GM18909 (cell line): Measurements from ENCODE around the gene KCNJ8.
"Not testable (repeated sequence)": the region's sequence is repeated elsewhere in the genome, so short reads cannot be mapped to it uniquely, and the experiment has no call there.

Source experiments
- ATAC-seq: cut with Tn5 transposase; IDR thresholded peaks from one replicate; pipeline ENCODE4 v1.9.1; 2021; ENCODE audit warnings: mild to moderate bottlenecking; ENCODE audit not compliant: unreplicated experiment, poor library complexity

The KCNJ8 gene

DNA sequence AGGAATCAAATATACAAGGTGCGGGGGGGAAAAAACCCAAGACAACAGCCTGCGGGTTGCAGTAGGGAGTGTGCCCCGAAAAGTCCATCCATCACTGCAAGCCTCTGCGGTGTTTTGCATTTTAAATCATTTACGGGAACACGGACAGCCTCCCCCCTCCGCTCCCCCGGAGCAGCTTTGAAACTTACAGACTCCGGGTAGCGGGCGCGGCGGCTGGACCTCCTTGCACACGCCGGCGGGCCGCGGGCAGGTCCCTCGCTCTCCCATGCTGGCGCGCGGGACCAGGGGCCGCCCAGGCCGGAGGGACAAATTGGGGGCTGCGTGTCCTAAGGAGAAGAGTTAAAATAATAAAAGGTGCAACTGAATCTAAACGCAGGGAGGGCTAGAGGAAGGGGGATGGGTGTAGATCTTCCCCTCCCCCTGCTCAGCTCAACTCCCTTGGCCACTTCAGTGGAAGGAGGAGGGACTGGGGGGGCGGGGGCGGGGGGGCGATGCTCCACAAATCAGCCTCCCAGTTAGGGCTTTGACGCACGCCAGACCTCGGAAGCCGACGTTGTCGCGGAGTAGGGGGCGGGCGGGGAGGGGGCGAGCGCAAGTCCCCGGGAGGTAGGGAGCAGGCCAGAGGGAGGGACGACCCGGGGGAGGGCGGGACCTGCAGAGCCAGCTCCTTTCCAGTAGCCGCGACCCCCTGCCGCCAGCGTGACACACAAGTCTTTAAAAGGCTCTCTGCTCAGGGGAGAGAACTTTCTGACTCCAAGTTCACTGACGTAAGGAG, at the start of gene KCNJ8:
TSS of gene KCNJ8 (minus strand) at position 349 of the 775 bp plus-strand sequence. CDS start 1,090 bp downstream, outside the sequence.
- no peak for ATAC-seq

DNA sequence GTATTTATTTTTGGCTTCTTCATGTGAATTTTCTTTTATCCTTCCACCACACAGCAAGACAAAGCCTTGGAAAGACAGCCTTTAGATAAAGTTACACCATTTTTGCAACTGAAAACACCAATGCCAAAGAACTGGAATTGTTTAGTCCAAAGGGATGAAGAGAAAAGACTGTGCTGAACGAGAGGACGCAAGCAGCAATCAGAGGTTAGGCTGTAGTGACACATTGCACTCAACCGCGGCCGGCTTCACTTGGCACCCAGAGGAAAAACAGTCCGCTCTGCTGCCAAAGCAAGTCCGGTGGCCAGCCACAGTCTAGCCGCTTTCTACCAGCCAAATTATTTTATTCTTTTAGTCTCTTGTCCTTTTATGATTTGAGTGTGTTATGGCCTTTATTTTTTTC, 49.1 kb upstream of the KCNJ8 start:
- ATAC-seq: no peak

DNA sequence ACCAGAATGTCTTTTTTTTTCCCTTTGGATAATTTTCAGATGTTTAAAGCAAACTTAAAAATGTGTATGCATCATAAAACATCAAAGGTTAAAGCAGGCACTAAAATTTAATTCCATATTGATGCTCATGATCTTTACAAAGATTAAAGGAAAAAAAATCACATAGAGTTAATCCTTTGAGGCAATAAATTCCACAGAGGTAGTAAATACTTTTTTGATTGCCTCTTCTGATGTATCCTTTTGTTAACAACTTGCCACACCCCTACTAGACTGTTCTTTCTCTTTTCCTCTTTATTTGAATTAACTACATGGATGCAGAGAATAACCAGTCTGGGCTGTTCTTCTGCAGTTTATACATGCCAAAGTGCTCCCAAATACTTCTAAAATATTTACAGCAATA, 45.2 kb upstream of the KCNJ8 start:
- no peak for ATAC-seq

DNA sequence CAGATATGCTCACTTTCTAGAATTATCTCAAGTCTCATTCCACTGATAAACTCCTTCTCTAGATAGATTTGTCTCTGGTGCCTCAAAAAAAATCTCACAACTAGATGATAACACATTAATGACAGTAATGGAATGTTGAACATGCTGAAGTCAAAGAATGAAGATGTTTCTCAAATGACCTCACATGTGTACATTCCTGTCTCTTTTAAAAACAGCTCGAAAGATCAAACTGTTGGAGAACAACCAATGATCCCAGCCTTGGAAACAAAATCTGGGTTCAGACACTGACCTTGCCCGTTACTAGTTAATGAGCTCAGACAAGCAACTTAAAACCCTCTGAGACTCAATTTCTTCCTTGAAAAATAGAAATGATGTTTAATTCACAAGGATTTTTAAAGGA, 44.7 kb upstream of the KCNJ8 start:
- no peak for ATAC-seq

DNA sequence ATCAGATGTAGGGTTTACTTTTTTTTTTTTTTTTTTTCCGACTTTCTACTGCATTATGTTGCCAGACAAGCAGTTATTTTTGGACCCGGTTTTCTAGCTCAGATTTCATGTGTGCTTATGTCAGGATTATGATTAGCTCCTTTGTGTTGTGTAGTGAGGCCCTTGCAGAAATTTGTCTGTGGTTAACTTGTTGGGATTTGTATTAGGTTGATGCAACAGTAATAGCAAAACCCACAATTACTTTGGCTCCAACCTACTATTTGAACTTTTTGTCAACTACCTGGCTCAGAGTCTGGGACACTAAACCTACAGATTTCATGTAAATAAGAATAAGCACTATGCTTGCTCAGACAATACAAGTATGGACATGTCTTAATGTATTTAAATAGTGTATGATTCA, 44.1 kb upstream of the KCNJ8 start:
- ATAC-seq: no peak

DNA sequence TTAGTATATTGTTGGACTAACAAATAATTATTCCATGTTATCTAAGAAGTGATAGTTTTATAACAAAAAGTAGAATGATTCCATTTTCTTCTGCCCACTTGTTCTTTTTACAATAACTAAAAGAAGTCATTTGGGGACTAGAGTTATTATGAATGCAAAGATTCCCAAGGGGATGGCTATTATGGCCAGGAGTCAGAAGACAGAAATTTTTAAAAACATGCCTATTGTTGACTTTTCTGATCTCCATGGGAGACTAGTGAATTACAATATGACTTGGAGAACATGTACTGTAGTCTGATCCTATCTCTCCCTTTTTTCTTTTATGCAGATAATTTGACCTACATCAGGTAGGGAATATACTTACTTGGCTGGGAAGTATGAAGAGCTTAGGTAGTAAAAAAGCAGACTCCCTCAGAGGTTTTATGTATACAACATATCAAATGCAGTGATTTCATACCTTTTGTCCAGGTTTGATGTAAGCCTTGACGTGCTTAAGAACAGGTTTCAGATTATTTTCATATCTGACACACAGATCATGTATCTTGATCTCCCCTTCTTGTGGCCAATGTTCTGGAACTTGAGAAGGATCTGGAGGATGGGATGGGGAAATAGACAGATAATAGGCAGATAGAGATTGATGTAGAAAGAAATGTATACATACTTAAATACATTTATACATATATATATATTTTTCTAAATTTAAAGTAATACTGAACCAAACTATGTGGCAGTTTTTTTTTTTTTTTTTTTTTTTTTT, 41.0 kb upstream of the KCNJ8 start:
- no peak for ATAC-seq

DNA sequence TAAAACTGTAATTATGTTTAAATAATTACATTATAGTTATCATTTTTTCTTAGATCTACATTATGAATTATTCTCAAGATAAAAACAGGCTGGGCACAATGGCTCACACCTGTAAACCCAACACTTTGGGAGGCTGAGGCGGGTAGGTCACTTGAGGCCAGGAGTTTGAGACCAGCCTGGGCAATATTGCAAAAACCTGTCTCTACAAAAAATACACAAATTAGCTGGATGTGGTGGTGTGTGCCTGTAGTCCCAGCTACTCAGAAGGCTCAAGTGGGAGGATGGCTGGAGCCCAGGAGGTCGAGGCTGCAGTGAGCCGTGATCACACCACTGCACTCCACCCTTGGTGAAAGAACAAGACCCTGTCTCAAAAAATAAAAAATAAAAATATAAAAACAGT, 40.3 kb upstream of the KCNJ8 start:
- ATAC-seq: no peak

DNA sequence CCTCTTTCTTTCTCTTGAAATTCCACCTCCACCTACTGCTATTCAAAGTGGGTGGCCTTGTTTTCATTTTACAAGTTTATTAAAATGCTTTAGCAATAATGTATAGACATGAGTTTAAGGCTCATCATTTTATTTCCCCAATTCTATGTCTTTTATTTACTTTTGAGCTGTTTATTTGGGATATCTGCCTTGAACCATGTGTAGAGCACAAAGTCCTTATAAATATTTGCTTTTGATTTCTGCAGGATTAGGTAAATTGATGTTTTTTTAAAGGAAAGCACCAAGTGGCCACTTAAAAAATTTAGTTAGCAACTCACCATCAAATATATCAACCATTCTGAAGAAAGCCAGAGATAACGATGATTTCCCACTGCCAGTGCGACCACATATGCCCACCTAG, 39.8 kb upstream of the KCNJ8 start:
- no peak for ATAC-seq

DNA sequence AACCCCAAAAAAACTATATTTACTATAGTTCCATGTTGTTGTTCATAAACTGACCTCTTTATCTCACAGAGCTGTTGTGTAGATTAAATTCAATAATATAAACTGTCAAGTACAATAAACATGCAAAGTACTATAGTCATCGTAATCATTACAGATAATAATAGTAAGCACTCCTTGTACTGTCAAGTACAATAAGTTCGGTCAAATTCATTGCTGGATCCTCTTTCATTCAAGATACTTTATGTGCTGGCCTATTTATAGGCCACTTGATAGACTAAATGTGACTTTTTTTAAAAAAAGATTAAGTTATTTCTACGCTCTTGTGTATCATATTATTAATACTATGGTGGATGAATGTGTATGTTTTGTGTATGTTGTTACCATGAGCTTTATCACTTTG, 39.2 kb upstream of the KCNJ8 start:
- ATAC-seq: no peak

DNA sequence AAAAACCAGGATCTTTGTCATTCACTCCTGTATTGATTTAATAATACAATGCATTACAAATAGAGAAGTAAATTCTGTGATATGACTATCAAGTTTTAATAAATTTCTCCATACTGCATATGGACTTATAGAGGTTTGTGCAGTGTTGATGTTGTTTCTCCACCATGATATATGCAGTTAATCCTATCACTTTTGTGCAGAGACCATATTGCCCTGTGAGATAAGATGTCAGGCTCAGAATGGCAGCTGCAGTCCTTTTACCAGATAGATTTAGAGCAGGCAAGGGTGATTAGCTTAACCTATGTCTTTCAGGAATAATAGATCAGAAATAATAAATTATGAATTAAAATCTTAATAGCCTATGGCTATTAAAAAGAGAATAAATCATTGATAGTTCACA, 38.6 kb upstream of the KCNJ8 start:
- no peak for ATAC-seq

DNA sequence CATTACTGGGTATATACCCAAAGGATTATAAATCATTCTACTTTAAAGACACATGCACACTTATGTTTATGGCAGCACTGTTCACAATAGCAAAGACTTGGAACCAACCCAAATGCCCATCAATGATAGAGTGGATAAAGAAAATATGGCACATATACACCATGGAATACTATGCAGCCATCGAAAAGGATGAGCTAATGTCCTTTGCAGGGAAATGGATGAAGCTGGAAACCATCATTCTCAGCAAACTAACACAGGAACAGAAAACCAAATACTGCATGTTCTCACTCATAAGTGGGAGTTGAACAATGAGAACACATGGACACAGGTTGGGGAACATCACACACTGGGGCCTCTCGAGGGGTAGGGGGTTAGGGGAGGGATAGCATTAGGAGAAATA, 37.8 kb upstream of the KCNJ8 start:
- ATAC-seq: not testable (repeated sequence)

DNA sequence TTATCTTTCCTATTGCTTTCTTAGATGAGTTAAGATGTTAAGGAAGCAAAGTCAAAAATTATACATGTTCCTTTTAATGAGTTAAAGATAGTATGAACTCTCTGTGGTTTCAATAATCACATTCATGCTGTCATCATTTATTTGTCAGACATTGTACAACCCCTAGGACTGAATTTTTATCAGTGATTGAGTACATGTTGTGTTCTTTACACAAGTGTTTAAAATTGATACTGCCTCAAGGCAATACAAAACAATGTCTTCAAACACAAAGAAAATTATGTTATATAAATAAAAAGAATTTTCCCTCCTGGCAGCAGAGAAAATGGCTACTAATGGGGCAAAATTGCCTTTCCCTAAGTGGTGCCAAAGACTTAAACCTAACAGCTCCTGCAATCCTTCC, 34.6 kb upstream of the KCNJ8 start:
- ATAC-seq: no peak

DNA sequence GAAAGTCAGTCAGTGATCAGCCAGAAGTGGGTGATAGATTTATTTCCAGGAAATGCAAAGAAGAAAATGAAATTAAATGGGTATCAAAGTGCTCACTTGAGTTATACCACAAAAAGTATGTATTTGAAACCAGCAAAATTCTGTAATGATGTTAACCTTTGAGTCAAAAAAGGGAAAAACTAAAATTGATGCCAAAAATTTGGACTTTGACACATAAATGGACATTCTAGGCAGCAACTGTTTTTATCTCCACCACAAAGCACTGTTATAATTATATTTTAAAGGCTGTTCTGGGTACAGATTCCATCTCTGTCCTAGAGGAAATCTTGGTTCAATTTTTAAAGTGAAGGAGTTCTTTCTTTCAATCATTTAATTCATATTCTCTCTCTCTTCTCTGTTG, 31.7 kb upstream of the KCNJ8 start:
- ATAC-seq: no peak

DNA sequence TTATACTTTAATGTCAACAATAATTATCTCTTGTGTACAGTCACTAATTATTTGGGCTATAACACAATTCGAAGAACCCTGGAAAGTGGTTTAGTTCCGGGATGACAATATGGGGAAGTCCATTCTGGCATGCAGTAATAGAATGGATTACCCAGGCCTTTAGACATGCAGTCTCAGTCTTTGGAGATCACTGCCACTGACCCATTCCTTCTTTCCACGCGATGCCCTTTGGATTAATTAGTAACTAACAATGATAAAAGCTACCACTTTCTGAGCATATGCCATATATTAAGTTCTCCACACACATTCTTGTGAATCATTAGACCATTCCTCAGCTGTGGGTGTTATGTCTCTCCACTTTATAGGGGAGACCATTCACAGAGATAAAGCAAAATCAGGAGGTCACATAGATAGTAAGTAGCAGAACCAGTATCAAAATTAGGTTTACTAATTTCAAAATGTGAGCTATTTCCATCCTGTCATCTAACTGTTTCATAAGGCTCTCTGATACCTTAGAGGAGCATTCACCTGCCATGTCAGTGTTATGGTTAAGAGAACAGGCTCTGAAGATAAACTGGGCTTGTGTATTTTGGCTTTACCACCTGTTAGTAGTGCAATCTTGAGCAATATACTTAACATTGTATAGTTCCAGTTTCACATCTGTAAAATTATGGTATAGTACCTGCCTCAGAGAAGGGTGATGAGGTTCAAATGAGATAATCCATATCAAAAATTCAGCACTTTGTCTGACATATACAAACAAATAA, 27.2 kb upstream of the KCNJ8 start:
- ATAC-seq: no peak

DNA sequence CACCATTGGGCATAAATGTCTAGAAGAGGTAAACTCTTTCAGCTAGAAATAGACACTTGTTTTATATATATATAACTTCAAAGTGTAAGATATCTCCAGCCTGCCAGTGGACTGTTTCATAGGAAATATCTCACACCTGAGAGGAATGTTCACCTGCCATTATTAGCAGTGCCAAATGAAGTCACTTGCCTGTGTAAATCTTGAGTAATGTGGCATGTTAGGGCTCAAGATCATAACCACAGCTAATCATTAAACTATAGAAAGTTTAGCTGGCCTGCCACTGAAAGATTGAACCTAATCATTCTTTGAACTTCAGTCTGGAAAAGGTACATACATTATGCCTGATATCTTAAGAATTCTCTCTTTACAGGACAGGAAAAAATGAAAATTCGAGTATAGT, 25.5 kb upstream of the KCNJ8 start:
- no peak for ATAC-seq

DNA sequence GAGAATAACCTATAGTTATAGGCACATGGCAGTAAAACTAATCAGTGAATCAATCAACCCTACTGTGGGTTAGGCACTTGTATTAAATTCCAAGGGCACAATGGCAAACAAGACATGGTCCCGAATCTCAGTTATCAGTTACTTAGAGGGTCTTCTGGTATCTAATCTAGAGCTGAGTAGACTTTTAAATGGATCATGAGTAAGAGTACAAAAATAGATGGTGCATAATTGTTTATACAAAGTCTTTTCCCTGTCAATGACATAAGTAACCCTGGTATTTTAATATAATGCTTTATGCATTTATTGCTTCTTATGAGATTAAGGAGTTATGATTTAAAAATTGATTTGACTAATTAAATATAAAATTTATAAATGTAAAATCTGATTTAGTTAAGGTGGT, 23.0 kb upstream of the KCNJ8 start:
- ATAC-seq: no peak

DNA sequence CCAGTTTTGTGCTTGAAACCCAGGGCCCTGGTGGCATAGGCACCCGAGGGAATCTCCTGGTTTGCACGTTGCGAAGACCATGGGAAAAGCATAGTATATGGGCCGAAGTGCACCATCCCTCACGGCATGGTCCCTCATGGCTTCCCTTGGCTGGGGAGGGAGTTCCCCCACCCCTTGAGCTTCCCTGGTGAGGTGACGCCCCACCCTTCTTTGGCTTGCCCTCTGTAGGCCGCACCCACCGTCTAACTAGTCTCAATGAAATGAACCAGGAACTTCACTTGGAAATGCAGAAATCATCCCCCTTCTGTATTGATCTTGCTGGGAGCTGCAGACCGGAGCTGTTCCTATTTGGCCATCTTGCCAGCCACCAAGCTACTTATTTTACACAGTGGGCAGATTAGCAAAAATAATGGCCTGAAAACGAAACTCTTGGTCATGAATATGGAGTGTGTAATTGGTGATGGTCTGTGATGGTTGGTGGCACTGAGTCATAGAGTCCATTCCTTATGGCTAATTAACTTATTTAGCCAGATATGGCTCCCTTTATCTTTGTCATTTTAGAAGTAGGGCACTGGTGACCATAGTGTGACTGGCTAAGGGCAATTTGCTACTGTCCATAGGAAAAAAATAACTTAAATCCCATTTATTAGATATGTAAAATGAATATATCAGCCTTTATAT, 21.3 kb upstream of the KCNJ8 start:
- ATAC-seq: no peak

DNA sequence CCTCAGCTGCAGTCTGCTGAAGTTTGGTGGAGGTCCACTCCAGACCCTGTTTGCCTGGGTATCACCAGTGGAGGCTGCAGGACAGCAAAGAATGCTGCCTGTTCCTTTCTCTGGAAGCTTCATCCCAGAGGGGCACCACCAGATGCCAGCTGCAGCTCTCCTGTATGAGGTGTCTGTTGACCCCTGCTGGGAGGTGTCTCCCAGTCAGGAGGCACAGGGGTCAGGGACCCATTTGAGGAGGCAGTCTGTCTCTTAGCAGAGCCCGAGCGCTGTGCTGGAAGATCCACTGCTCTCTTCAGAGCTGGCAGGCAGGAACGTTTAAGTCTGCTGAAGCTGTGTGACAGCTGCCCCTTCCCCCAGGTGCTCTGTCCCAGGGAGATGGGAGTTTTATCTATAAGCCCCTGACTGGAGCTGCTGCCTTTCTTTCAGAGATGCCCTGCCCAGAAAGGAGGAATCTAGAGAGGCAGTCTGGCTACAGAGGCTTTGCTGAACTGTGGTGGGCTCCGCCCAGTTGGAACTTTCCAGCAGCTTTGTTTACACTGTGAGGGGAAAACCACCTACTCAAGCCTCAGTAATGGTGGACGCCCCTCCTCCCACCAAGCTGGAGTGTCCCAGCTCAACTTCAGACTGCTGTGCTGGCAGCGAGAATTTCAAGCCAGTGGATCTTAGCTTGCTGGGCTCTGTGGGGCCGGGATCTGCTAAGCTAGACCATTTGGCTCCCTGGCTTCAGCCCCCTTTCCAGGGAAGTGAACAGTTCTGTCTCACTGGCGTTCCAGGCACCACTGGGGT, 20.5 kb upstream of the KCNJ8 start:
- not testable (repeated sequence) for ATAC-seq

DNA sequence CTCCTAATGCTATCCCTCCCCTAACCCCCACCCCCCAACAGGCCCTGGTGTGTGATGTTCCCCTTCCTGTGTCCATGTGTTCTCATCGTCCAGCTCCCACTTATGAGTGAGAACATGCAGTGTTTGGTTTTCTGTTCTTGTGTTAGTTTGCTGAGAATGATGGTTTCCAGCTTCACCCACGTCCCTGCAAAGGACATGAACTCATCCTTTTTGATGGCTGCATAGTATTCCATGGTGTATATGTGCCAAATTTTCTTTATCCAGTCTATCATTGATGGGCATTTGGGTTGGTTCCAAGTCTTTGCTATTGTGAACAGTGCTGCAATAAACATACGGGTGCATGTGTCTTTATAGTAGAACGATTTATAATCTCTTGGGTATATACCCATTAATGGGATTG, 15.2 kb upstream of the KCNJ8 start:
- ATAC-seq: not testable (repeated sequence)
